Measurements from ENCODE around the gene POU2F1.
"Not testable (repeated sequence)": the region's sequence is repeated elsewhere in the genome, so short reads cannot be mapped to it uniquely, and the experiment has no call there.

The POU2F1 gene

GRCh38 chr1:167233373-167233772 lies 12.7 kb downstream of the POU2F1 start:
- DNase-seq, result no peak

- no peak for DNase-seq
Measured at GRCh38 chr1:167237000-167237399, 16.3 kb downstream of the POU2F1 start.

DNA sequence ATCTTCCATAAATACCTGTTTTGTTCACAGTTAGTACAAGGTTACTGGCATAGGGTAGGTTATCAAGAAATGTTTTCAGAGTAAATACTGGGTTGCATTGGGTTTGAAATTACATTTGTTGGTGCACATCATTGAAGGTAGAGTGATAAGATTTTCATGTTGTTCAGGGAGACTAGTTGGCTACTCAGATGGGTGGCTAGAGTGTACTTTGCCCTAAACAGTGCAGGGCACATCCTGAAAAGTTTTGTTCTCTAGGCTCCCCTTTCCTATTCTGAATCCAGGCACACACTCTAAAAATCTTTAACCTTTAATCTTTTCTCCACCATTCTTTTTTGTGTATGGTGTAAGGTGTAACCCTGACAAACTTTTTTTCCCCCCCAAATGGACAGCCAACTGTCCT lies 18.0 kb downstream of the POU2F1 start:
- no peak for DNase-seq

- DNase-seq, result no peak
Measured at GRCh38 chr1:167239257-167239656, 18.6 kb downstream of the POU2F1 start.

GRCh38 chr1:167244244-167244643 lies 23.6 kb downstream of the POU2F1 start:
- DNase-seq, result no peak

DNA sequence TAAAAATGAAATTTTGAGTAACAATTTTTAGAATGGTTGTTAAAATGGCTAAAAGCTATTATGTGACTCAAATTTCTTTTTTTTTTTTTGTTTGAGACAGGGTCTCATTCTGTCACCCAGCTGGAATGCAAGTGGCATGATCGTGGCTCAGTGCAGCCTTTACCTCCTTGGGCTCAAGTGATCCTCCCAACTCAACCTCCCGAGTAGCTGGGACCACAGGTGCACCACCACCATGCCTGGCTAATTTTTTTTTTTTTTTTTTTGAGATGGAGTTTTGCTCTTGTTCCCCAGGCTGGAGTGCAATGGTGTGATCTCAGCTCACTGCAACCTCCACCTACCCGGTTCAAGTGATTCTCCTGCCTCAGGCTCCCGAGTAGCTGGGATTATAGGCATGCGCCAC lies 24.5 kb downstream of the POU2F1 start:
- not testable (repeated sequence) for DNase-seq

- DNase-seq, result no peak
Measured at GRCh38 chr1:167246971-167247370, 26.3 kb downstream of the POU2F1 start.

- DNase-seq, result no peak
Measured at GRCh38 chr1:167247754-167248153, 27.1 kb downstream of the POU2F1 start.

- no peak for DNase-seq
Measured at GRCh38 chr1:167248707-167249642, 28.3 kb downstream of the POU2F1 start.

DNA sequence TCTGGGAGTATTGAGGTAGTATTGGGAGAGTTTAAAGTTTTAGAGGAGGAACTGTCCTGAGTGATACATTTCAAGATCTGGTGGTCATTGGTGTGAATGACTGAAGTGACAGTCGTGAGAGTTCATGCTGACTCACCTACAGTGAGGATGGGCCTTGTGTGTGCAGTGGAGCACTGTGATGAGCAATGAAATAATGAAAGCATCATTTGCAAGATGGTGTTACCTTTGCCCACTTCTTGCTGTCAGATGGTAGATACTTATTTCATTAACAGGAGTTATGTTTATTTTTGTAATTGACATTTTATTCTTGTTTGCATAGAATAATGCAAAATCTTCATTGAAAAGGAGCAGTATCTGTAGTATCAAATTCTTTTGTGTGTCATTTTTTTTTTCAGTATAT lies 29.0 kb downstream of the POU2F1 start:
- no peak for DNase-seq

- no peak for DNase-seq
Measured at GRCh38 chr1:167250482-167250881, 29.8 kb downstream of the POU2F1 start.

- no peak for DNase-seq
Measured at GRCh38 chr1:167251472-167251871, 30.8 kb downstream of the POU2F1 start.

DNA sequence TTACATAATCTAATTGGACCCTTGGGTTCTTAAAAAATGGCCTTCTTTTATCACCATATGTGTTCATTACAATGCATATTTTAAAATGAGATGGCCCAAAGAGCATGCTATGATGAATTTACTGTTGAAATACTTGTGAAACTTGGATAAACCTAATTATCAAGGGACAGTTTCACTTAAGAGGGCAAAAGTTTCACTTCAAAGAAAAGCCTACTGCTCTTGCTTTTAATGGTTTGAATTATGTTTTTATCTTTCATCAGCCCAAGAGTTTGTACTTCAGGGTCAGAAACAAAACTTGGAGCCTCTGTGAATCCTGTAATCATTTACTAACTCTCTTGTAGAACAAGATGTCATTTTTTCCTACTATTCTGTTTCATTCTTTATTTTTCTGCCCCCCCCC lies 32.3 kb downstream of the POU2F1 start:
- no peak for DNase-seq

DNA sequence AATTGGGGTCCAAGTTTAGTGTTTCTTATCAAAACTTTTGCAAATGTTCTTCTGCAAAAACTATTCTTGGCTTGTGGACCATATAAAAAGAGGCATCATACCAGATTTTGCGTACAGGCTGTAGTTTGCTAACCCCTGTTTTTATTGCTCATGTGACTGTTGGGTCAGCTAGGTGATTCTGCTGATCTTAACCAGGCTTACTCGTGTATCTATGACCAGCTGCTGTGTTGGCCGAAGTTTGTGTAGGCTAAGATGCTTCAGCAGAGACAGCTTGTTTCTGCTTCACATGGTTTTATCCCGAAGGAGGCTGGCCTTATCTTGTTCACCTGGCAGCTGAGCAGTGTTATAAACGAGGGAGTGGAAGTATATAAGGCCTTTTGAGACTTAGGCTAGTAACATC lies 38.2 kb downstream of the POU2F1 start:
- DNase-seq, result no peak

- no peak for DNase-seq
Measured at GRCh38 chr1:167262836-167263235, 42.1 kb downstream of the POU2F1 start.

- no peak for DNase-seq
Measured at GRCh38 chr1:167263344-167263743, 42.7 kb downstream of the POU2F1 start.

- DNase-seq, result no peak
Measured at GRCh38 chr1:167263819-167264464, 43.3 kb downstream of the POU2F1 start.

DNA sequence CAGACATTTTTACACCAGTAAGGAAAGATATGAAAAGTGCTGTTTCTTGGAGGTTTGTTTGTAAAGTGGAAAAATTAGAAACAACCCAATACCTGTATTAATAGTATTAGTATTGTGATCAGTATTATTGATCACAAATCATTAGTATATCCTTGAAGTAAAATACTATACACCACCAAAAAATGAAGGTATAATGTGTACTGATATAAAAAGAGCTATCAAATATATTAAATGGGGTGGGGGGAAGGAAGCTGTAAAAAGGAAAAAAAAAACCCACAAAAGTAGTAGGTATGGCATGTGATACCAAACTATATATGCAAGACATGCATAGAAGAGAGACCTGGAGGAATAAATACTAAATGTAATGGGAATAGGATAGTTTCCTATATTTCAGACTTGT lies 46.3 kb downstream of the POU2F1 start:
- DNase-seq, result no peak

DNA sequence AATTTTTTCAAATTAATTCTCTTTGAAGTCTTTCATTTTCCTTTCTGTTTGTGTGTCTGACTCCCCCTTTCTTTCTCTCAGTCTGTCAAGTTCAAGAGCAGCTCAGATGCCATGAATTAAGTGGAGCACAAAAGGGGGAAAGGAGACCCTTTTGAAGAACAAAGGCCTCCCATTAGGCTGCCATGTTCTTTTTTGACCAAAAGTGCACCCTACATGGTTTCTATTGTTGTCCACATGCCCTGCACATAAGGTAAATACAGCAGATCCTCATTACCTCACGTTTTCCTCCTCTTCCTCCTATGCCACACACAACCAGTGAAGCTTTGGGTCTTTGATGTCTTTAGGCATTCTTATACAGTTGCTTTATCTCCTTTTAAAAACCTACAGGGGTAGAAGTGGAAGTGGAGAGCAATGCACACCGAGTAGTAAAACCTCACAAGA lies 47.7 kb downstream of the POU2F1 start:
- DNase-seq, result no peak

- DNase-seq, result no peak
Measured at GRCh38 chr1:167270349-167271092, 49.8 kb downstream of the POU2F1 start.

GRCh38 chr1:167272369-167272957 lies 51.8 kb downstream of the POU2F1 start:
- DNase-seq, result no peak

- peak; percentile 44 for DNase-seq
Measured at GRCh38 chr1:167273027-167273800, 52.5 kb downstream of the POU2F1 start.

Data from right hindlimb (tissue), 1 donor.